Prostate gland (tissue), 2 donors: ENCODE measurements around the gene ARHGAP24.

ENCODE experiments used
- POLR2A ChIP-seq: fragments of 450-650 bp; IDR thresholded peaks from one replicate; pipeline ENCODE4 v1.6.1; 2016; ENCODE audit warnings: antibody characterized with exemption, mild to moderate bottlenecking
- TF ChIP-seq, protein P1 (sequence below), 4 experiments: fragments of 200-600 bp in 2 of 4; fragments of 450-650 bp in 2 of 4; sonication (generic) in 2 of 4; IDR thresholded peaks; 1 replicate in 3 of 4; 2 replicates in 1 of 4; pipeline ENCODE4 v1.5.1; 2016 to 2019; ENCODE audit warnings: antibody characterized with exemption in 4 of 4, mild to moderate bottlenecking in 2 of 4, moderate library complexity in 2 of 4

- TF ChIP-seq, protein P1, sequence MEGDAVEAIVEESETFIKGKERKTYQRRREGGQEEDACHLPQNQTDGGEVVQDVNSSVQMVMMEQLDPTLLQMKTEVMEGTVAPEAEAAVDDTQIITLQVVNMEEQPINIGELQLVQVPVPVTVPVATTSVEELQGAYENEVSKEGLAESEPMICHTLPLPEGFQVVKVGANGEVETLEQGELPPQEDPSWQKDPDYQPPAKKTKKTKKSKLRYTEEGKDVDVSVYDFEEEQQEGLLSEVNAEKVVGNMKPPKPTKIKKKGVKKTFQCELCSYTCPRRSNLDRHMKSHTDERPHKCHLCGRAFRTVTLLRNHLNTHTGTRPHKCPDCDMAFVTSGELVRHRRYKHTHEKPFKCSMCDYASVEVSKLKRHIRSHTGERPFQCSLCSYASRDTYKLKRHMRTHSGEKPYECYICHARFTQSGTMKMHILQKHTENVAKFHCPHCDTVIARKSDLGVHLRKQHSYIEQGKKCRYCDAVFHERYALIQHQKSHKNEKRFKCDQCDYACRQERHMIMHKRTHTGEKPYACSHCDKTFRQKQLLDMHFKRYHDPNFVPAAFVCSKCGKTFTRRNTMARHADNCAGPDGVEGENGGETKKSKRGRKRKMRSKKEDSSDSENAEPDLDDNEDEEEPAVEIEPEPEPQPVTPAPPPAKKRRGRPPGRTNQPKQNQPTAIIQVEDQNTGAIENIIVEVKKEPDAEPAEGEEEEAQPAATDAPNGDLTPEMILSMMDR (IDR thresholded peaks at IDR 0.05): no peak
- TF ChIP-seq POLR2A: no peak
Observed at GRCh38 chr4:85482010-85482738, 7.2 kb downstream of the ARHGAP24 start.
